Measurements from ENCODE around the gene GCHFR. TPM values are rescaled to one million over a fixed set of nuclear protein-coding genes. Genes with fewer than 3 reads are reported as not detected.

Gene GCHFR
- total RNA-seq, 3 donors from 2014 or later, result 12.0 to 25.5 (median 18.2) TPM

DNA sequence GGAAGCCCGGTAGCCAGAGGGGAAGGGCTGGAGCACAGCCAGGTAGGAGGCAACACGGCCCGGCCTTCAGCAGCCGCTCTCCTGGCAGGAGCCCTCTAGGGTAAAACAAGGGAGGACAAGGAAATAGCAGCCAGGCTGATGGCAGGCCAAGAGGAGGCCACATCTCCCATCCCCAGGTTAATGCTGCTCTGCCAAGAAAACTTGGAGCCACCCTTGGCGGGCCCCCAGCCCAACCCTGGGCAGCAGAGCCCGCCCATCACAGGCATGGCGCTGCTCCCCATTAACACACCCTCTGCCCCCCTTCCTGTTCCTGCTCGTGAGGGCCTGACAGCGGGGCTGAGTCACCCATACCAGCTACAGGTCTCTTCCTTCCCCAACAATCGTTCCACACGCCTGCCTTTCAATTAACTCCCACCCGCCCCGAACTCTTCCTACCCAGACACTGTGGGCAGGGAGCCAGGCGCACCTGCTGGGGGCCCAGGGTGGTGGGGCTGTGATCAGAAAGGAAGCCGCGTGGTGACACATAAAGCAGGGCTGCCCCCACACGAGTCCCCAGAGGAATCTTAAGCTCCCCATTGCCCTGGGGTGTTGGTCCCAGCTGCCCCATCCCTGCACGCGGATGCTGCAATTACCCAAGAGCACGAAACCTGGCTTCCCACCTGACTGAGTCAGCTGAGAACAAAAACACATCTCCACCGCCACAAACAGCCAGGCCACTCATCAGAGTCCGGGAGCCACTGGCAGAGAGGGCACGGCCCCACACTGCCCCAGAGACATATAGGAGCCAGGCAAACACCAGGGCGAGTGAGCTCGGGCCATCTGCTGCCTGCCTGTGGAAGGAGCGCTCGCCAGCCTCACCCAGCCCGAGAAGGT lies 5.6 kb downstream of the GCHFR start, which contains the start of gene C15orf62:
C15orf62 (plus strand) TSS at position 707 of the 873 bp plus-strand sequence. CDS start 516 bp downstream, outside the sequence.
- TF ChIP-seq, protein P1, sequence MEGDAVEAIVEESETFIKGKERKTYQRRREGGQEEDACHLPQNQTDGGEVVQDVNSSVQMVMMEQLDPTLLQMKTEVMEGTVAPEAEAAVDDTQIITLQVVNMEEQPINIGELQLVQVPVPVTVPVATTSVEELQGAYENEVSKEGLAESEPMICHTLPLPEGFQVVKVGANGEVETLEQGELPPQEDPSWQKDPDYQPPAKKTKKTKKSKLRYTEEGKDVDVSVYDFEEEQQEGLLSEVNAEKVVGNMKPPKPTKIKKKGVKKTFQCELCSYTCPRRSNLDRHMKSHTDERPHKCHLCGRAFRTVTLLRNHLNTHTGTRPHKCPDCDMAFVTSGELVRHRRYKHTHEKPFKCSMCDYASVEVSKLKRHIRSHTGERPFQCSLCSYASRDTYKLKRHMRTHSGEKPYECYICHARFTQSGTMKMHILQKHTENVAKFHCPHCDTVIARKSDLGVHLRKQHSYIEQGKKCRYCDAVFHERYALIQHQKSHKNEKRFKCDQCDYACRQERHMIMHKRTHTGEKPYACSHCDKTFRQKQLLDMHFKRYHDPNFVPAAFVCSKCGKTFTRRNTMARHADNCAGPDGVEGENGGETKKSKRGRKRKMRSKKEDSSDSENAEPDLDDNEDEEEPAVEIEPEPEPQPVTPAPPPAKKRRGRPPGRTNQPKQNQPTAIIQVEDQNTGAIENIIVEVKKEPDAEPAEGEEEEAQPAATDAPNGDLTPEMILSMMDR (IDR thresholded peaks at IDR 0.05), result no peak
- ATAC-seq (peak; percentile 68), DNase-seq (peak; percentile 56 to 84 (median 75))
- Histone ChIP-seq H3K4me3 (no peak within 1 kb of the TSS), H3K4me1 (ENCODE audit: low read depth) (peaks cover 51% of the 10 kb centered on the region), H3K9me3 (no peaks in the 10 kb centered on the region), H3K36me3 (ENCODE audit: low read depth) (no peaks in the 10 kb centered on the region)
- intact Hi-C loops (cut with DNase I, micrococcal nuclease), result no loop called here

DNA sequence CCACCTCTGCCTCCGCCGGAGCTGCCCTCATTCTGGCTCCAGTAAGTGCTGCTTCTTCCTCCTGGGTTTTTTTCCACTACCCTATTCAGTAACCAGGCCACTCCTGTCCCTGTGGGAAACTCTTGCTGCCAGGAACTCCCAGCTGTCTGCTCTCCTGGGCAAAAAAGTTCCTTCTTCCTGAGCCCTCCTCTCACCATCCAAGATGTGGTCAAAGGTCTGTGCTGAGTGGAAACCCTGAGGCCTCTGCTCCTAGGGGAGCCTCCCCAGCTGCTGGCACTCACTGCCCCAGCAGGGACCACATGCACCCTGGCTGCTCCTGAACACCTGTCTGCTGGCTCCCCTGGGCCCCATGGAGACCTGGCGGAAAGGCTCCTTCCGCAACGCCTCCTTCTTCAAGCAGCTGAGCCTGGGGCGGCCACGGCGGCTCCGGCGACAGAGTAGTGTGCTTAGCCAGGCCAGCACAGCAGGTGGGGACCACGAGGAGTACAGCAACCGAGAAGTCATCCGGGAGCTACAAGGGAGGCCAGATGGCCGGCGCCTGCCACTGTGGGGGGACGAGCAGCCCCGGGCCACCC lies 6.4 kb downstream of the GCHFR start:
- peak; percentile 58 for ATAC-seq
- Histone ChIP-seq H3K9me3 (no peaks in the 10 kb centered on the region), H3K4me1 (ENCODE audit: low read depth) (peaks cover 44% of the 10 kb centered on the region), H3K36me3 (ENCODE audit: low read depth) (no peaks in the 10 kb centered on the region), H3K4me3 (no peak overlapping the region)
- TF ChIP-seq, protein P1 (IDR thresholded peaks at IDR 0.05), result no peak
- intact Hi-C loops (cut with DNase I, micrococcal nuclease), result no loop called here
- DNase-seq, result peak; percentile 52 to 73 (median 68)

DNA sequence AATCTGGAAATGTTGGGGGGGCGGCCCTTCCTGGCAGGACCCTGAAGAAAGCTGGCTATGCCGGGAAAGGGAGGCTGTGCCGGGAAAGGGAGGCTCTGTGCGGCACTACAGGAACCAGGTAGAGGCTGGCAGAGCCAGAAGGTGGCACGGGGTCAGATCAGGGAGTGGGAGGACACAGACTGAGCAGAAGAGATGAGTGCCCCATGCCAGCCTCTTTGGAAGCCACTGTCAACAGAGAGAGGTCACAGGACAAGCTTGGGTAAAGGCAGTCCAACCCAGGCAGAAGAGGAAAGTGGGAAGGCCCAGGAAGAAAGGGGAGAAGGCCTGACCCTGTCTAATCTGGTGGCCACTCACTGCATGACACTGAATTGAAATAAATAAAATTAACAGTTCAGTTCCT lies 7.4 kb downstream of the GCHFR start:
- no peak overlapping the region for H3K4me3 ChIP-seq
- ATAC-seq (no peak), DNase-seq (peak in 1 of 3 donors; percentile 47)
- peaks cover 37% of the 10 kb centered on the region for H3K4me1 ChIP-seq (ENCODE audit: low read depth)
- H3K9me3 ChIP-seq, result no peaks in the 10 kb centered on the region
- intact Hi-C loops (cut with DNase I, micrococcal nuclease), result no loop called here
- TF ChIP-seq, protein P1 (IDR thresholded peaks at IDR 0.05), result no peak
- peaks cover 3% of the 10 kb centered on the region for H3K36me3 ChIP-seq (ENCODE audit: low read depth)

DNA sequence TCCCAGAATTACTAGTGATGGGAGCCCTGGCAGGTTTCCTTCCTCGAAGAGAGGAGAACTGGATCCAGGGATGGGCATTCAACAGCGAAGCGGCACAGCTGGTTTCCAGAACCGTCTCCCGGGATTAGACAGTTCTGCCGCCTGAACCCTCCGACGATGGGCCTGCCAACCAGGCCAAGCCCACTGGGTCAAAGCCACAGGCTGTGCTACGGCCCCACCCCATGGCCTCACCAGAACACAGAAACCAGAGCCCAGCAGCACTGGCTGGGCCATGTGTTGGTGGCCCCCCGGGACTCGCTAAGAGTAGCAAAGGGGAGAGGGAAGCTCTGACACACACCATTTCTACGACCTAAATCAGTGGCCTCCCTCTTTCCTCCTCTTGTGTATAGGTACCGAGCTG lies 8.1 kb downstream of the GCHFR start:
- intact Hi-C loops (cut with DNase I, micrococcal nuclease), result no loop called here
- no peaks in the 10 kb centered on the region for H3K9me3 ChIP-seq
- peaks cover 37% of the 10 kb centered on the region for H3K4me1 ChIP-seq (ENCODE audit: low read depth)
- H3K36me3 ChIP-seq (ENCODE audit: low read depth), result peaks cover 4% of the 10 kb centered on the region
- no peak for ATAC-seq
- TF ChIP-seq, protein P1 (IDR thresholded peaks at IDR 0.05), result no peak
- peak in 1 of 3 donors; percentile 50 for DNase-seq
- no peak overlapping the region for H3K4me3 ChIP-seq

DNA sequence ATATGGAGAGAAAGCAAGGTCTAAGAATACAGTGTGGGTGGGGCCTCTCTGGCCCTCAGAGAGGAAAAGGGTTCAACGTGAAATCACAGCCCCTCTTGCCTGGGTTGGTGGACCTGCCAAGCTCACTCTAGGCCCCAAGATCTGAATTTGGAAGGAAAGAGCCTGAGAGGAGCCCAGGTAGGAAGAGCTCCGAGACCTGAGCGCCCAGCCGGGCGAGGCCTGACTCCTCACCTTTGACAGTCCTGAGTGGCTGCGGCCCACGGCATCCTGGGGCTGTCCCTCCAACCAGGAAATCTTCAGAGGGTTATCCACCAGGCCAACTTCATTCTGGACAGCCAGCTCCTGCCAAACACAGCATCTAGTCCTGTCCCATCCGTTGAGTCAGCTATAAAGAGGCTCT lies 9.6 kb downstream of the GCHFR start:
- intact Hi-C loops (cut with DNase I, micrococcal nuclease), result no loop called here
- H3K36me3 ChIP-seq (ENCODE audit: low read depth), result peaks cover 7% of the 10 kb centered on the region
- no peaks in the 10 kb centered on the region for H3K9me3 ChIP-seq
- H3K4me1 ChIP-seq (ENCODE audit: low read depth), result peaks cover 24% of the 10 kb centered on the region
- H3K4me3 ChIP-seq, result no peak overlapping the region
- TF ChIP-seq, protein P1 (IDR thresholded peaks at IDR 0.05), result no peak
- peak in 1 of 3 donors; percentile 22 for DNase-seq
- no peak for ATAC-seq

Data from mucosa of descending colon (tissue), 3 donors.